Measurements from ENCODE around the gene ABHD17B. TPM values are rescaled to one million over a fixed set of nuclear protein-coding genes. Genes with fewer than 3 reads are reported as not detected.
"Not testable (repeated sequence)": the region's sequence is repeated elsewhere in the genome, so short reads cannot be mapped to it uniquely, and the experiment has no call there.

The ABHD17B gene
- total RNA-seq, result 12.2 to 14.2 TPM (median 12.5 TPM) in 3 replicates
- long read RNA-seq, transcript ABHD17B-201 (4 exons, 2,614 nt), result major isoform, 15 of 16 reads
- long read RNA-seq, partial matches to known transcripts, result 0 of 16 reads
- long read RNA-seq, other reads (novel, unspliced or antisense), result 1 of 16 reads

- Mint-ChIP-seq H3K27ac (ENCODE audit: unreplicated experiment) (peak within 1 kb of the TSS; percentile 100), H3K27me3 (ENCODE audit: low read depth) (no peaks in the 10 kb centered on the region), H3K9me3 (ENCODE audit: low read depth) (no peaks in the 10 kb centered on the region), H3K4me3 (ENCODE audit: unreplicated experiment) (peak within 1 kb of the TSS; percentile 99), H3K4me1 (ENCODE audit: low read depth) (peaks cover 51% of the 10 kb centered on the region), H3K36me3 (ENCODE audit: low read depth) (peaks cover 2% of the 10 kb centered on the region)
- no peak for TF ChIP-seq CTCF (IDR thresholded peaks at IDR 0.05)
- peak; percentile 99 for DNase-seq (ENCODE audit: low spot score)
Observed at GRCh38 chr9:71911061-71911907, at the start of gene ABHD17B, which contains the start of gene C9orf85. ABHD17B (minus strand) TSS chr9:71911193; CDS start chr9:71875080, 36,113 bp downstream. C9orf85 (plus strand) TSS chr9:71911639; CDS start chr9:71911735, 96 bp downstream.

- H3K36me3 Mint-ChIP-seq (ENCODE audit: low read depth), result peaks cover 6% of the 10 kb centered on the region
- H3K9me3 Mint-ChIP-seq (ENCODE audit: low read depth), result no peaks in the 10 kb centered on the region
- no peak overlapping the region for H3K27ac Mint-ChIP-seq (ENCODE audit: unreplicated experiment)
- no peaks in the 10 kb centered on the region for H3K4me1 Mint-ChIP-seq (ENCODE audit: low read depth)
- H3K27me3 Mint-ChIP-seq (ENCODE audit: low read depth), result no peaks in the 10 kb centered on the region
- H3K4me3 Mint-ChIP-seq (ENCODE audit: unreplicated experiment), result no peak overlapping the region
- TF ChIP-seq CTCF (IDR thresholded peaks at IDR 0.05), result no peak
- no peak for DNase-seq (ENCODE audit: low spot score)
Observed at GRCh38 chr9:71955300-71955915, 44.4 kb upstream of the ABHD17B start.

GRCh38 chr9:71954652-71955051, 43.7 kb upstream of the ABHD17B start:
- H3K4me3 Mint-ChIP-seq (ENCODE audit: unreplicated experiment); H3K27me3 Mint-ChIP-seq (ENCODE audit: low read depth); H3K9me3 Mint-ChIP-seq (ENCODE audit: low read depth); DNase-seq (ENCODE audit: low spot score); H3K36me3 Mint-ChIP-seq (ENCODE audit: low read depth); H3K4me1 Mint-ChIP-seq (ENCODE audit: low read depth); H3K27ac Mint-ChIP-seq (ENCODE audit: unreplicated experiment): not testable (repeated sequence)

- Mint-ChIP-seq H3K4me3 (ENCODE audit: unreplicated experiment) (no peak overlapping the region), H3K36me3 (ENCODE audit: low read depth) (peaks cover 2% of the 10 kb centered on the region), H3K27ac (ENCODE audit: unreplicated experiment) (no peak overlapping the region), H3K27me3 (ENCODE audit: low read depth) (no peaks in the 10 kb centered on the region), H3K4me1 (ENCODE audit: low read depth) (peaks cover 36% of the 10 kb centered on the region), H3K9me3 (ENCODE audit: low read depth) (no peaks in the 10 kb centered on the region)
- no peak for TF ChIP-seq CTCF (IDR thresholded peaks at IDR 0.05)
- DNase-seq (ENCODE audit: low spot score), result no peak
Observed at GRCh38 chr9:71944754-71945375, 33.9 kb upstream of the ABHD17B start.

GRCh38 chr9:71941998-71942567, 31.1 kb upstream of the ABHD17B start:
- Mint-ChIP-seq H3K36me3 (ENCODE audit: low read depth) (no peaks in the 10 kb centered on the region), H3K27me3 (ENCODE audit: low read depth) (no peaks in the 10 kb centered on the region)
- no peak for DNase-seq (ENCODE audit: low spot score)

More at GRCh38 chr9:71941998-71942567, 31.1 kb upstream of the ABHD17B start:
- peaks cover 46% of the 10 kb centered on the region for H3K4me1 Mint-ChIP-seq (ENCODE audit: low read depth)
- no peak overlapping the region for H3K4me3 Mint-ChIP-seq (ENCODE audit: unreplicated experiment)
- no peak overlapping the region for H3K27ac Mint-ChIP-seq (ENCODE audit: unreplicated experiment)
- no peaks in the 10 kb centered on the region for H3K9me3 Mint-ChIP-seq (ENCODE audit: low read depth)
- no peak for TF ChIP-seq CTCF (IDR thresholded peaks at IDR 0.05)

Data from chondrocyte (in vitro differentiated cells).